ENCODE results near the gene BNIP3.

GRCh38 chr10:131963350-131963749 lies 18.4 kb downstream of the BNIP3 start:
- no peak for TF ChIP-seq ZNF561 (tag by site-specific recombination; IDR thresholded peaks at IDR 0.05; ENCODE audit: borderline replicate concordance)
- TF ChIP-seq ZBTB44 (tag by site-specific recombination; IDR thresholded peaks at IDR 0.05), result no peak
- TF ChIP-seq ZNF76 (tag by site-specific recombination; IDR thresholded peaks at IDR 0.05; ENCODE audit: borderline replicate concordance, low read depth), result no peak
- TF ChIP-seq, protein P1, sequence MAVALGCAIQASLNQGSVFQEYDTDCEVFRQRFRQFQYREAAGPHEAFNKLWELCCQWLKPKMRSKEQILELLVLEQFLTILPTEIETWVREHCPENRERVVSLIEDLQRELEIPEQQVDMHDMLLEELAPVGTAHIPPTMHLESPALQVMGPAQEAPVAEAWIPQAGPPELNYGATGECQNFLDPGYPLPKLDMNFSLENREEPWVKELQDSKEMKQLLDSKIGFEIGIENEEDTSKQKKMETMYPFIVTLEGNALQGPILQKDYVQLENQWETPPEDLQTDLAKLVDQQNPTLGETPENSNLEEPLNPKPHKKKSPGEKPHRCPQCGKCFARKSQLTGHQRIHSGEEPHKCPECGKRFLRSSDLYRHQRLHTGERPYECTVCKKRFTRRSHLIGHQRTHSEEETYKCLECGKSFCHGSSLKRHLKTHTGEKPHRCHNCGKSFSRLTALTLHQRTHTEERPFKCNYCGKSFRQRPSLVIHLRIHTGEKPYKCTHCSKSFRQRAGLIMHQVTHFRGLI (tag by site-specific recombination; IDR thresholded peaks at IDR 0.05), result no peak
- no peak for TF ChIP-seq CTCF (tag by site-specific recombination; IDR thresholded peaks at IDR 0.05)
- no peak for TF ChIP-seq ZNF398 (tag by site-specific recombination; IDR thresholded peaks at IDR 0.05)
- no peak for TF ChIP-seq HOXC10 (CRISPR knock-in tag; IDR thresholded peaks at IDR 0.05)
- no peak for TF ChIP-seq ZNF2 (tag by site-specific recombination; IDR thresholded peaks at IDR 0.05)
- TF ChIP-seq, protein P2, sequence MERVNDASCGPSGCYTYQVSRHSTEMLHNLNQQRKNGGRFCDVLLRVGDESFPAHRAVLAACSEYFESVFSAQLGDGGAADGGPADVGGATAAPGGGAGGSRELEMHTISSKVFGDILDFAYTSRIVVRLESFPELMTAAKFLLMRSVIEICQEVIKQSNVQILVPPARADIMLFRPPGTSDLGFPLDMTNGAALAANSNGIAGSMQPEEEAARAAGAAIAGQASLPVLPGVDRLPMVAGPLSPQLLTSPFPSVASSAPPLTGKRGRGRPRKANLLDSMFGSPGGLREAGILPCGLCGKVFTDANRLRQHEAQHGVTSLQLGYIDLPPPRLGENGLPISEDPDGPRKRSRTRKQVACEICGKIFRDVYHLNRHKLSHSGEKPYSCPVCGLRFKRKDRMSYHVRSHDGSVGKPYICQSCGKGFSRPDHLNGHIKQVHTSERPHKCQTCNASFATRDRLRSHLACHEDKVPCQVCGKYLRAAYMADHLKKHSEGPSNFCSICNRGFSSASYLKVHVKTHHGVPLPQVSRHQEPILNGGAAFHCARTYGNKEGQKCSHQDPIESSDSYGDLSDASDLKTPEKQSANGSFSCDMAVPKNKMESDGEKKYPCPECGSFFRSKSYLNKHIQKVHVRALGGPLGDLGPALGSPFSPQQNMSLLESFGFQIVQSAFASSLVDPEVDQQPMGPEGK (tag by site-specific recombination; IDR thresholded peaks at IDR 0.05), result no peak
- TF ChIP-seq ZNF146 (tag by site-specific recombination; IDR thresholded peaks at IDR 0.05), result no peak
- TF ChIP-seq TRIM28 (IDR thresholded peaks at IDR 0.05; ENCODE audit: borderline replicate concordance, low read length), result no peak
- TF ChIP-seq ZBTB26 (tag by site-specific recombination; optimal IDR thresholded peaks at IDR 0.05), result no peak
- no peak for TF ChIP-seq ZNF521 (tag by site-specific recombination; IDR thresholded peaks at IDR 0.05)

Measured in HEK293 (cell line).